Activated CD4-positive, alpha-beta T cell treated with anti-CD3 and anti-CD28 coated beads, Interleukin-2, amount 50 U/mL, for 16 hours (primary cell): Measurements from ENCODE around the gene LHPP.

Experiments
- DNase-seq: peaks from one replicate; pipeline ENCODE4 v3.0.0-alpha.2; 2020

The LHPP gene

DNA sequence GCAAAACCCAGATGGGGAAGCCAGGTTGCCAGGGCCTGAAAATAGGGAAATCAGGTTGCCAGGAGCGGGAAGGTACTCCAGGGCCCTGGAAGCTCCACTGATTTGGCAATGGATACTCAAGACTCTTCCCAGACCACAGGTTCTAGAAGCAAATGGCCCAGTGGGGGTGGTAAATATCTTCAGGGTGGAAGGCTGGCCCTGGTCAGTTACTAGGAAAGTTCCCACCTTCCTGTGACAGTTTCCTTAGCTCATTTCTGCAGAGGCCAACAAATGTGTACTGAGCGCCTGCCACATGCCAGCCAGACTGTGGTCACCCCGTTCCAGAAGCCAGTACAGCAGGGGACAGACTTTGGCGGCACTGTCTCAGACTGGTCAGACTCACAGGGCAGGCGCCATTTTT lies 168.9 kb downstream of the LHPP start:
- DNase-seq, result no peak

DNA sequence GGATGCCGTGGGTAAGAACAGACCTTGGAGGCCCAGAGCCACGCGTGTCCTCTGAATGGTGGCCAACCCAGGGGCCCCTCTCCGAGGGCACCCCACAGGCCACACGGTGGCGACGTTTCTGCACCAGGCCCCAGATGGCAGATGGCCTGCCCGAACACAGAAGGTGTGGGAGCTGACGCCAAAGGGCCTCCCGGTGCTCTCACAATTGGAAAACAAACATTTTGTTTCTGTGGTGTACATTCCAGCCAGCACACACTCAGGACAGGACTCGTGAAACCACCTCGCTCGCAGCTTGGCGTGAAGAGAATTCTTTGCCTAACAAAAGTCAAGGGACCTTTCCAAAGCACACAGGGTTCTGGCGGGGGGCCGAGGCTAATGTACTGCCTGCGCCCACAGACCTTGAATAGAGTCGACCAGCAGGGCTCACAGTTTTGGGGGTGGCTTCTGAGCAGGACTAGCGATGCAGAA lies 170.5 kb downstream of the LHPP start:
- DNase-seq, result no peak

GRCh38 chr10:124632566-124632965 lies 170.9 kb downstream of the LHPP start:
- DNase-seq, result no peak

- no peak for DNase-seq
Measured at GRCh38 chr10:124636271-124636995, 174.8 kb downstream of the LHPP start.

GRCh38 chr10:124637091-124637700 lies 175.6 kb downstream of the LHPP start:
- no peak for DNase-seq

- DNase-seq, result no peak
Measured at GRCh38 chr10:124637746-124638145, 176.1 kb downstream of the LHPP start.

- DNase-seq, result no peak
Measured at GRCh38 chr10:124639206-124639605, 177.6 kb downstream of the LHPP start.

DNA sequence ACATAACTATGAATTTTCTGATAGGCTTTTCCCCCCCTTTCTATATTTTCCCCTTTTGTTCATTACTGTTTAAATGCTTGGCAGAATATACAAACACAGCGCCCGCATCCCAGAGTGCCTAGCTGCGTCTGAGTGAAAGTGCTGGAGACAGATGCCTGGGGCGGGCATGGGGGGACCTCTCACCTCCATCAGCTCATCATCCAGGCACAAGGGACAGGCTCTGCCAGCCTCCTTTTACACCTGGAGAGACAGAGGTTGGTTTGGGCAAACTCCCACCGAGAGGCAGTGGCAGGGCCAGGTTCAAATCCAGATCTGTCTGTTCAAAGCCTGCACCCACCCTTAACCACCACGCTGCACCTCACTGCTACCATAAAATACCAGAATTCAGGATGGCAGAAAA lies 178.0 kb downstream of the LHPP start:
- no peak for DNase-seq

GRCh38 chr10:124640056-124640455 lies 178.4 kb downstream of the LHPP start:
- DNase-seq, result no peak

DNA sequence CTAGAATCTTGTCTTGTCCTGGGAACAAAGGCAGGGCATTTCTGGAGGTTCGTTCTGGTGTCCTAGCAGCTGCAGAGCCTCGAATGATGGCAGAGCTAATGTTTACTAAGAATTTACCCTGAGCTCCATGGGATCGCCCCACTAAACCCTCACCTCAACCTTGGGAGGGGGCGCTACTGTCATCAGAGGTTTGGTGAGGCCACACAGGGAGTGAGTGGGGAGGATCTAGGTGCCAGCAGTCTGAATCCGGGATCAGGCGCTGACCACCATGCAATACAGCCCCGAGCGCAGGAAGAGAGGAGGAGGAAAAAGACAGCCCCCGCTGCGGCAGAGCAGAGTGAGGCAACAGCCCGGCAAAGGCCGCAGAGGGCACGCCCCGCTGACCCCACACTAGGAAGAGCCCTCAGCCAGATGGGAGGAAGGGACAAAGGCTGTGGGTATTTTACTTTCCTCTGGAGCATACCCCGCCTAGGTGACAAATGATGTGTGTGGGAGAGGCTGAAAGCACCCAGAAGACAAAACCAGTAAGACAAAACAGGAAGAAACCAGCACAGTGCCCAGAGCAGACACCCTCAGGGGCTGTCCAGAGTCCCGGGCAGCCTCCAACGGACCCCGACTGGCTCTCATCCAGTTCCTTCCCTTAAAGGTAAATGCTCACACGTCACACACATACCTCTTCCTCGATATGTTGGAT lies 179.1 kb downstream of the LHPP start:
- no peak for DNase-seq

DNA sequence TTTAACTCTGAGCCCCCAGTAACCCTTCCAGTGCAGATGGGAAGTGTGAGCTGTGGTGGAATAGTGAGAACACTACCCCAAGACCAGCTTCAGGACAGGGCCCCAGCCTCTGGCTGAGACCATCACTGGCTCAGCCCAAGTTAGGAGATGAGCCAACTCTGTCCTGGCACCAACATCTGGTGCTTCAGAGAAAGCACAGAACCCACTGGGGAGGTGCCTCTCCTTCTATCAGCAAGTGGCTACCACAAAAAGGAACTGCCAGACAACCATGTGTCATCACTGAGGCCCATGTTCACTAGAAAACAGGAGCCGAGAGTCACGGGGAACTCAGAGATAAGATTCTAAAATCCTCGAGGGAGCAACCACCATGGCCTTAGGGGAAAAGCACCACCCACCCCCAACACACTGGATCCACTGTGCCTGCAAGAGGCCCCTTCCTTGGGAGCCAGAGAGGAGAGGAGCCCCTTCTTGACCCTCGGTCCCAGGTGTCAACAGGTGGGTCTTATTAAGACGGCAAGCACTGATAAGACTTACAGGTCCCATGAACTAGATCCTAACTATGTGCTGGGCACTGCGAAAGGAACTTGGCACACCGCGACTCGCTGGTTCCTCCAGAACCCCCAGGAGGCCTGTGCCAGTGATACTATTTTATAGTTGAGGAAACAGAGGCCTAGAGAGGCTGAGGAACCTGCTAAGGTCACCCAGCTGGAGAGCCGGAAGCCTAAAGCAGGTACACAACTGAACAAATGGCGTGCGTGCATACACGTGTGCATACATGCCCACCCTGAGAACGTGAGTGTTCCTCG lies 179.9 kb downstream of the LHPP start:
- DNase-seq, result peak; percentile 35

DNA sequence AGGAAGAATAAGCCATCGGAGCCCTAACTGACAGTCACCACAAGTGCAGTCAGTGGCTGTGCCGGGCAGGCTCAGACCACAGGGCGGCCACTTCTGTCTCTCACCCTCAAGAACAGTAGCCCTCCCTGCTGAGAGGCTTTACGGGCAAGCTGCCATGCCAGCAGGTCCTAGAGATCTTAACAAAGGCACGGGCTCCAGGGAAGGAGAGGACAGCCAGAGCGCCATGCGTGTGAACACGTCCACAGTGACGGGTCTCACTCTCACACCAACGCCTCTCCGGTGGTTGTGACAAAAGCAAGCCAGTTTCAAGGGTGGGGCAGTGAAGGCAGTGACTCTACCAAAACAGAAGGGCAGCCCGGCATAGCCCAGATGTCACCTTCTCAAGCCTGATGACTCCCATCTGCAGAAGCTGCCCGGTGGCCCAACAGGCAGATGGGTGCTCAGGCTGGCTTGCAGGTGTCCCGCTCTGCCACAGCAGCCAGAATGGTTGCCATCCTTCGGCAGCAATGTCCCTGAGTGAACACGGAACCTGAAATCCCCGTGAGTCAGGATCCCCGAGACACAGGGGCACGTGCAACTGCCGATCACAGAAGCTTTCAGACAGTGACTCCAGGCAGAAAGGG lies 180.6 kb downstream of the LHPP start:
- DNase-seq, result no peak

DNA sequence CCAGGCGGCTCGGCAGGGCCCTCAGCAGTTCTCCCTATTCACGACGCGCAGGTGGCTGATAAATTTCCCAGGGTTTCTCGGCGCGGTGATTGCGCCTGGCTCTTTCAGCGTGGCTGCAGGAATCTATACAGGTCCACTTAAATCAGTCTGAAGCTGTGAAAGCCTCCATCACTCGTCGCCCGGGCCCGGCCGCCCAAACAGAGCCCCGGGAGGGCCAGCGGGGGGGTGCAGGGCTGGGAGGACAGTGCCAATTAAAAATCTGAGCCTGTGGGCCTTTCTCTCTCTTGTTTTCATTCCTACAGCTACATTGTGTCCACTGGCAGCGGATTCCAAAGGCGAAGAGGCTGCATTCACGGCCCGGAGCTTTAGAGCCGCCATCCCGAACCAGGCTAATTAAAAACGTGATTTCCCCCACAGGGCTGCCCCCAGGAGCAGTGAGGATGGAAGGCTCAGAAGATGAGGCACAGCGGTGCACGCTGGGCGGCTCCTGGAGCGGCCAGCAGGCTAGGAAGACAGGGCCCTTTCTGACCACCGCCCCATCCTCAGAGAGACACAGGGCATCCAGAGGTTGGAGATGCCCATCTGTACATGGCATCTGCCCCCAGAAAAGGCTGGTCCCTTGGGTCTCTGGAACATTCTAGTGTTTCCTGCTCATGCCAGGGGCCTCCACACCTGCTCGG lies 181.8 kb downstream of the LHPP start:
- no peak for DNase-seq

DNA sequence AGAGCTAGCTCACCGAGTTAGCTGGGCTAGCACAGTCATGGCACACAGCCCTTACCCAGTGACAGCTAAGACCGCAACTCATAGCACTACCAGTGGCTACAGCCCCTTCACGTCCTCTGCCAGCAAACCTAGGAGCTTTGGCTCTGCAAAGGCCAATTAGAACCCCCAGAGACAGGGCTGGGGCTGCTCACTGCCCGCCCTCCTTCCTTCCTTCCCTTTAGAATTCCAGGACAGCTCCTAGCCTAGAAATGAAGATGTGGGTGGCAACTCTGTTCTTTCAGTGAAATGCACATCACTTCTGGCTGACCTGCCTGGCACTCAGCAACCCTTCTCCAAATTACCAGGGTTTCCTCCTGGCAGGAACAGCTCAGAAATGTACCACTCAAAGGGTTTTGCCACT lies 182.6 kb downstream of the LHPP start:
- DNase-seq, result no peak

DNA sequence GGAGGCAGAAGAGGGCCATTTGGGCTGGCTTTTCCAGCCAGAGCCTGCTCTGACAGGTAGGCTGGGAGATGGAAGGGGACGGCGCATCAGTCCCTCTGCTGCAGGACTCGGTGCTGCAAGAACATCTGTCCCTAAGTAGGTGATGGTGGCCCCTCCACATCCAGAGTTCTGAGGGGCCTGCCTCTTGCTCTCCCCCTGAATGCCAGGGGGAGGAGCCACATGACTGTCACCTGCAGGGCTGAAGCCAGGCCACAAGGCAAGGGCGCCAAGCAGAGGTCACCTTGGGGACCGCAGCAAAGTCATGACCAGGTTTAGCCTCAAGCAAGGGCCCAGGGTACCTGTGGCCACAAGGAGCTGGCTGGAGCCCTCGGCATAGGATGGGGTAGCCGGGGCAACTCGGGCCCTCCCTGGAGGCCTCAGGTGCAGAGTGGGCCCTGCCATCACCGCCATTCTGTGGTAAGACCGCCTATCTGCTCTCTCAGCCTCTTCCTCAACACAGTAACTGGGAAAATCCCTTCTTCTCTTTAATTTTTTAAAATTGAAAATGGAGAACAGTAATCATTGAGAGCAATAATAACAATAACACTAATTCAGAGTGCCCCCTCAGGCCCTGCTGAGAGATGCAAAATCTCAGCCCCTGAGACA lies 183.3 kb downstream of the LHPP start:
- no peak for DNase-seq

- DNase-seq, result no peak
Measured at GRCh38 chr10:124645467-124646095, 184.0 kb downstream of the LHPP start.

DNA sequence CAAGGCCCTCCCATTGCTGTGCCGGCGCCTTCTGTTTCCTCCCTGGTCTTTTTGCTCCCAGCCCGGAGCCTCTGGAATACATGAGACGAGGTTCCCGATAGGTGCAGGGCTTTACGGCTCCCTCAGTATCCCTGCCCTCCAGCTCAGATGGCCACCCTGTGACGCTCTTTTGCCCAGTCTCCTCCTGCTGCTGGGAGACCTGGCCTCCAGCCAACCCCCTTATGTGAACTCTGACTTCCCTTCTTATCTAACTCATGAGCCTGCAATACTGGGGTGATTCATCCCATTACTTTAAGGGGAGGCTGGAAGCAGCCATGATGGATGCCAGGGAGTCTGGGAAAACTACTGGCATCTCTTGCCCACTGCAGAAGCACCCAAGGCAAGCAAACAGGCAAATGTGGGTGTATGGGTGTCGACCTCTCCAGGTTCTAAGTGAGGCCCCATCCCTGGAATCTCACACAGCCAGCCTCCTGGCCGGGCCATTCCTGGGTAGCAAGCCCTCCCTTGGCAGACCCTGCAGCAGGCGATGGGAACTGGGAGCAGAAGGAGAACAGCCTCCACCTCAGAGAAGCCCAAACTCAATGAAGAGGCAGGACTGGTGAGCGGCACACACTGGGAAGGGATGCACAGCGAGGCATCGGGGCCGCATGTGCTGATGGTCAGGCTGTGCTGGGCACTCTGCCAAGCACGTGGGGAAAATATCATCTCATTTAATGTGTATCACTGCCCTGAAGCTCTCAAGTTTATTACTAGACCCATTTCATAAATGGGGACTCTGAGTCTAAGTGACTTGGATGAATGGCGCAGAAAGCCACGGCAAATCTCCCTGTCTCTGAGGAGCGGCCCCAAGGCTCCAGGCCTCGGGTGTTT lies 185.1 kb downstream of the LHPP start:
- DNase-seq, result no peak

- peak; percentile 84 for DNase-seq
Measured at GRCh38 chr10:124647421-124648130, 186.0 kb downstream of the LHPP start.

DNA sequence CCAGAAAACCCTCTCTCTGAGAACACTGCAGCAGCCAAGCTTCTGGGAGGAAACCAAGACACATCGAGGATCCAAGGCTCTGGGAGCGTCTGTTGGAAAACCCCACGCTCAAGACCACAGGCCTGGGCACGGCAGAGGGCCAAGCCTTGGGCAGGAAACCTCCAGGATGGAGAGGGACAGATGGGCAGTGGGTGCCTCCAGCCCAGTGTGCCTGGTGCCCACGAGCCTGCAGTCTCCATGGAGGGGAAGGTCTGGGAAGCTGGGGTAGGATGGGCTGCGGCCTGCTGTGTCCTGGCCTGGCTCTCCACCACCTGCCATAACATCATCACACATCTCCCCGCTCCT lies 186.5 kb downstream of the LHPP start:
- no peak for DNase-seq

GRCh38 chr10:124648738-124649137 lies 187.1 kb downstream of the LHPP start:
- DNase-seq, result peak; percentile 70
